Fibroblast of gingiva (primary cell): ENCODE results near the gene VPS33A.

Experiments
- DNase-seq: peaks from one replicate; pipeline ENCODE4 v3.0.0-alpha.2; 2011; ENCODE audit warnings: low read depth

The VPS33A gene

DNA sequence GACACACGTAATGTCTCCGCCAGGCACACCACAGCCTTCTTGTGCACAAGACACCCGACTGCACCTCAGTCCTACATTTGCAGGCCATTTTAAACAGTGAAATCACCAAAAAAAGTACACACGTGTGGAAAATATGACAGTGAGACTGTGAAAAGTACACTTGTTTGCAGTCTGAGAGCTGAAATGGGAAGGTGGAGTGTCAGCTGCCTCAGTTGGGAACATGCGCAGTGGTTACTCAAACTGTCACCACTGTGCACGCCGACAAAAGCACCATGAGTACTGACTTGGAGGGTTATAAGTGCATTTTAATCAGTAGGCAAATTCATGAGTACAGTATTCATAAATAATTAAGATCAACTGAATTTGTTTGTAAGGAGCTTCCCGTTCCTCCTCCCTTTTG is 15.8 kb downstream of the VPS33A start:
- DNase-seq: no peak

DNA sequence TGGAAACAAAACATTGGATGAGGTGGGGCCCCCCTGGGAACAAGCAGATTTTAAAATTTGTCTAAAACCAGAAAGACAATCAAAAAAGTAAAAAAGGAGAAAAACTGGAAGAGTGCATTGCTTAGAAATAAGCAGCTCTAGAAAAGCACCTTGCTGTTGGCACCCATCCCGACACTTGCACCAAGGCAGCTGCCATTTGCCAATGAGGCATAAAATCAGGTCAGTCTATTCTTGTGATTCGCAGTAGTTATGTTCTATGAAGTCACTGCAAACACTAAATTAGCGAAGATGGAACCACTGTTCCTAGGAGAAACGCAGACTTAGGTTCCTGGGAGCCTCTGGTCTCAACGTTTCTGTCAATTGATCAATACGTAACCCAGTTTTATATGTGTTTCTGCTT is 16.2 kb downstream of the VPS33A start:
- DNase-seq: no peak

DNA sequence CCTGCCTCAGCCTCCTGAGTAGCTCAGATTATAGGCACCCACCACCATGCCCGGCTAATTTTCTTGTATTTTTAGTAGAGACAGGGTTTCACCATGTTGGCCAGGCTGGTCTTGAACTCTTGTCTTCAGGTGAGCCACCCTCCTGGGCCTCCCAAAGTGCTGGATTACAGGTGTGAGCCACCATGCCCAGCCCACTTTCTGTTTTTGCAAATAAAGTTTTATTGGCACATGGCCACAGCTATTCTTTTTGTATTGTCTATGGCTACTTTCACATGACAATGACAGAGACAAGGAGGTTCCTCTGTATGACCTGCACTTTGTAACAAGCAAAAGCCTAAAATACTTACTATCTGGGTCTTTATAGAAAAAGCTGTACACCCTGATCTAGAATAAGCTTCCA is 20.7 kb downstream of the VPS33A start:
- DNase-seq: no peak

DNA sequence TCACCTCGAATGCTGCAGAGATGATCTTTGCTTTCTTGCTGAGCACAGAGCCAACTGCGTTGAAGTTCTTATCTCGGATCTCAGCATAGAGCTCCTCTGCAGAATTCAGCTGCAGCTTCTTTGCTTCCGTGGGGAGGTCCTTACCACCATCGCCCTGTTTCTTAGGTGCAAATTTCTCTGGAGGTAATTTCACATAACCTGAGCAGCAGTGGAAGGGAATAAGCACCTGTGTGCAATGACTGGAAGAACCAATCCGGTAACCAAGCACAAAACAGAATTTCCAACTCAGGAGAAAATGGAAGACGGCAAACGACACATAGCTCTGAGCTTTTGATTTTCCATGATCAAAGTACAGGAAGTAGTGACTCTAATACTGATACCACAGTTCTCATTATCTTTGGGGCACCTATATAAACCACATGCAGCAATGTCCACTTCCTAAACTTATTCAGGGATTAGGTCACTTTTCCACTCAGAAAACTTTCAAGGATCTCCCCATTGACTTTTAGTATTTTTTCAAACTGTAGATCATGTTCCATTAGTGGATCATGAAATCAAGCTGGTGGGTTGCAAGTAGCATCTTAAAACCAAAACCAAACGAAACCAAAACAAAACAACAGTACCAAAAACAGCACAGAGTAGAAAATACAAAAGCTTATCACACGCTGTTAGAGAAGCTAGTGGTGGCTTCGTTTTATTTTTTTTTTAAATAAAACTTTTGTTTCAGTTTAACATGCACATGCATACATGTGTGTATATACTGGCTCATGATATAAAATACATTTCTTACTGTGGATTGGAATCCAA is 21.5 kb downstream of the VPS33A start:
- DNase-seq: no peak

DNA sequence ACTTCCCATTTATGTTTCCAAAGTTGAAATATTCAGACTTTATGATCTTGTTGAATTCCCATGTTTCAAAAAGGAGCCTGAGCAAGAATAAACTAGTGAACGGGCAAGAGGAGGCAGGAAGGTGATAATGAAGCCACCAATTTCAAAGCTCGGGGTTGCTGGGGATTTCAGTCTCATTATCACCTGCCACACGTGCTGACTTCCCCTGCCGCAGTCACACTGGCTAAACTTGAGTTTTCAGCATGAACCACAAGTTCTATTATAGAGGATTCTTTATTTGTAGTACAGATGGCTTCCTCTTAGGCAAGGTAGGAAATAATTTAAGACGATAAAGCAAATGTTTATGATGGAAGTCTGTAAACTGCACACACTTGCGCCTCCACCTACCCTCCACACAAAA is 22.3 kb downstream of the VPS33A start:
- DNase-seq: no peak

DNA sequence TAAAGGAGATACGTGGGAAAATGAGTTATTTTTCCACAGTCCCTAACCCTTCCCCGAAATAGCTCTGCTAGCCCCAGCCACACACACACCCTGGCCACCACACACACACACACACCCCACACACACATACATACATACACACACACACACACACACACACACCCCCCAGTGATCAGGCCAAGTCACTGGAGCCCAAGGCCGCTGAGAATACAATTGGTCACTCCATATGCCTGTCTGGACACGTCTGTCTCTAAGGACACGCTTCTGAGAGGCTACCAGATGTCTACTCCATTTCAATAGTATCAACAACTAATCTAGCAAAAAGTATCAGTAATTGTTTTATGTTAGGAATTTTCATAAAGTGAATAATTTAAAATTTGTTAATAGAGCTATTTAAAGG is 27.4 kb downstream of the VPS33A start:
- DNase-seq: no peak

DNA sequence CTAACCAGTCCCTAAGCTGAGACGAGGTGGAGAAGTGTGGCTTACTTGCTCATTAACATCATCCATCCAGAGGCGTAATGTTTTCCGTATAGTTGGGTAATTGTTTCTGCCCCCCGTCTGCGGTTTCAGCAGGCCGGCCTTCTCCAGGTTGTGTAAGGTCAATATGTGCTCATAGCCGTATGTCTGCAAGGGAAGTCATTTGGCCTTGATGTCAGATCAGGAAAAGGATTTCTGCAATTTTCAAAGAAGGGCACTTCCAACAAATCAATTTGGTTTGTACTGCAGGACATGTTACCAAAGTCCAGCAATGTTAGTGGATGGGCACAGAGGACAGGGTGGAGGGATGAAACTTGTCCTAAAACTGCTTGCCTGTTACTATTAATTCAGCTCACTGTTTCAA is 30.6 kb downstream of the VPS33A start:
- no peak for DNase-seq

DNA sequence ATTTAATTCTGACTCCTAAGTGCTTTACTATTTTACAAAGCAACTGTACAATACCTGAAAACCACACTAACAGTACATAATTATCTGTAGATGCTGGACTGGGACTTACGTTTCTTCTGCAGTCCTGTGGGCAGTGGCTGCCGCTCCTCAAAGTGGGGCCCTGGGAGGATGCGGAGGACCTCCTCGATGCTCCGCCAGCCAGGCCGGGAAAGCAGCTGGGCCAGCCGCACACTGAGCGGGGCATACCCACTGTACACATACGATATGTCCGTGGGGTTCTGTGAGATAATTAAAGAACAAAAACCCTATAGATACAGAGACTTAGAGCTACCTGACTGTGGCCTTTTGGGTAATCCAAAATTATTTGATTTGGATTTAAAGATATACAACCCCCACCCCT is 33.6 kb downstream of the VPS33A start:
- DNase-seq: no peak

DNA sequence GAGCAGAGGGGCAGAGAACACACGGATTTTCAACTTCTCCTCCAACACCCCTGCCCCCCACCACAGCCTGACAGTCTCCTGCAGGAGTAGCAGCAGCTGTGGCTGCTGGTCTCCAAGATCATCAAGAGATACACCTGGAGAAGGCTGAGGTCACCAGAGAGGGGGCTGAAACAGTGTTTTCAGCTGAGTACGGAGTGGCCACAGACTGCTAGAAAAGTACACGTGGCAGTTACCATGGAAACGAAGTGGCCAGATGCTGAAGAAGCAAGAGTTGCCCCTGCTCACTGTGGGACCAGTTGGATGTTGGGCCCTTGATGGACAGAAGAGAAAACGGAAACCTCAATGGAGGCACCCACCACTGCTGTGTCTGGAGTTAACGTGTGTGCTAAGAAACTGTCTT is 35.5 kb downstream of the VPS33A start:
- DNase-seq: no peak

DNA sequence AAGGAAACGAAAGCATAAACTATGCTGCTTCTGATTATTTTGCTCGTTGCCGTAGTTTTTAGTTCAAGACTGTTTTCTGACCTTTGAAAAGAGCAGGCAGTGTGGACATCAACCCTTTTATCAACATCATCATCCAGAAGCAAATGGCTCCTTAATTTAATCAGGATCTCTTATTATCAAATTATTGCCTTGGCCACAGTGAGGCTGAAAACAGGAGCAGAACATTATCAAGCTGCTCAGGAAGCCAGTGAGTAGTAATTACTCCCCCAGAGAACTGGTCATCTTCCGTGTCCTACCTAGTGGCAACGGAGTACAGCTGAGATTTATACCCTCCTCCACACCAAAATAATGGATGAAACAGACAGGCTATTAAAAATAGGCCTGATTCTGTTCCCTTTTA is 38.2 kb downstream of the VPS33A start:
- DNase-seq: no peak

DNA sequence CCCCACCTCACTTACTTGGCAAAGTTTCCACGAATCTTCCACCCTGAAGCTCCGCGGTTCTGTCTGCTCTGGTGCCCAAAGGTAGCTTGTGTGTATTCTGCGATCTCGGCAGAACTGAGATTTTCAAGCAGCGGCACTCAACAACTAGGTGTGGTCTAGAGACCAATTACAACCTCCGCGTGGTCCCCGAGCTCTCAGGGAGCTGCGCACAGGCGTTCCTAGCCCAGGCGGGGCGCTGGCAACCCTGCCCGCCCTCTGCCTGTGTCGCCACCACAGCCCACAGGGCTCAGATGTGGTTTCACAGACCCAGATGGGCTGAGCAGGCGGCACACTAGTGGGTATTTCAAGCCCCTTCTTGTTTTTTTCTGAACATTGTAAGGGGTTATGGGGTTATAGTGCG is 39.0 kb downstream of the VPS33A start:
- no peak for DNase-seq

DNA sequence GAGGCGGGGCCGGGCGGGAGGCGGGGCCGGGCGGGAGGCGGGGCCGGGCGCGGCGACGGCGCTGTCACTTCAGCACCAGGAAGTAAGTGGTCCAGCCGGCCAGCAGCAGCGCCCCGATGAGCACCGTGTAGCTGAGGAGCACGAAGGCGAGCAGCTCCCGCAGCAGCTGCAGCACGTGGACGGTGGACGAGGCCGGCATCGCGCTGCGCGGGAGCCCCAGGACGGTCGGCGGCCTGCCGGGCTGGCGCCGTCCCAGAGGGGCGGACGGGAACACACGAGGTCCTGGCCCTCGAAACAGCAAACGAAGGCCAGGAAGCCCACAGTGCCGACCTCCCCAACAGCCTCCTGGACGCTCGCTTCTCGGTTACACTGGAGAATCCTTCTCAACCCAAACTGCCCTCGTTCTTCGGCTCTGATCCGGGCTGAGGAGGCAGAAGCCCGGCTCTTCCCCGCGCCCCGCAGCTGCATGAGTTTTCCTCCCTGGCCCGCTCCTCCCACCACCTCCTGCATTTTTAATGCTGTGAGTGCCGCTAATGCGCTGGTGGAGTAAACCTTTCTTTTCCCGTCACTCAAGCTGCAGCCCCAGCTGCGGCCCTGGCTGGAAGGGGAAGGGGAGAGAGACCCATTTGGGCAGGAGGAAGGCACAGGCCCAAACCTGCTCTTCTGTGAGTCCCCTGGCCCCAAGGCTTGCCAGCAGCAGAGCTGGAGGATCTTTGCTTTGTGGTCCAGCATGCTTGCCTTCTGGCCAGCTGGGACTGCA is 39.7 kb downstream of the VPS33A start:
- no peak for DNase-seq

DNA sequence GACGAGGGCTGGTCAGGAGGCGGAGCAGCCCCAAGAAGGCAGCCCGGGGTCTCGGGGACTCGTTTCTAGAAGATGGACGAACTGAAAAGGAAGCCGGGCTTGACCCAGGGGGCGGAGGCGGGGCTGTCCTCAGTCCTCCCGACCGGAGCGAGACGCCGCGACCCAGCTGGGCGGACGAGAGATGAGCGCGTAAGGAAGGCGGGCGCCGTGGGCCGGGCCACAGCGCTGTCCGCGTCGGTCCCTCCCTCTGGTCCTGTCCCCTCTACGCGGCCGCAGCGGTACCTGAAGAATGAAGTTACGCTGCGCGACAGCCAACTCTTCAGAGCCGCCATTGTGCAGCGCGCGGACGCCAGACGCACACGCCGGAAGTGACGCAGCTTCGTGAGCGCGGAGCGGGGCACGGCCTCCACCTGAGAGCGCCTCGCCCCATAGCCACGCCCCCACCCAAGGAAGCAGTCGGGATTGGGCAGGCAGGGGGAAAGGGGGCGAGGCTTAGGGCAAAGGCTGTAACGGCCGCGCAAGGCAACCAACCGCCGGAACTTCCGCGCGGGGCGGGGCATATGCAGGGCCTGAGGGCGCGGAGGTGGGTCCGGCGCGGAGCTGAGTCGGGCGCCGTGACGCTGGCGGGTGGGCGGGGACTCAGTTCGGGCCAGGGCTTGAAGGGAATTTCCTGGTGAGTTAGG is 40.5 kb downstream of the VPS33A start, which contains the start of gene DIABLO:
Gene DIABLO (minus strand): TSS at position 370 of the 683 bp plus-strand sequence. CDS start 38 bp downstream, at position 332.
- peak; percentile 100 for DNase-seq

DNA sequence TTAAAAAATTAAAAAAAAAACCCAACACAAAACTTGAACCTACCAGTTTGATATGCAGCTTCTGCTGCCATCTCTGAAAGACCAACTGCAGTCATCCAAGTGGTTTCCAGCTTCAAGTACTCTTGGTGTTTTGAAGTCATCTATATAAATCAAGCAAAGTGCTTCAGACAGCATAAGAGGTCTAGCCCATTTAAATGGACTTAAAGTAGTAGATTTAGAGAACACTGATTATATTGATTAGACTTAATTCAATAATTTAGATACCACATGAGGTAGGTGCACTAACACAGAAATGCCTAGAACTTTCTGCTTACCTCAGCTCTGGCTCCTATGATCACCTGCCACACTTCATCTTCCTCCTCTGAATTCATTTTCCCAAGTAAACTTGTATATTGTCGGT is 49.8 kb downstream of the VPS33A start:
- no peak for DNase-seq

DNA sequence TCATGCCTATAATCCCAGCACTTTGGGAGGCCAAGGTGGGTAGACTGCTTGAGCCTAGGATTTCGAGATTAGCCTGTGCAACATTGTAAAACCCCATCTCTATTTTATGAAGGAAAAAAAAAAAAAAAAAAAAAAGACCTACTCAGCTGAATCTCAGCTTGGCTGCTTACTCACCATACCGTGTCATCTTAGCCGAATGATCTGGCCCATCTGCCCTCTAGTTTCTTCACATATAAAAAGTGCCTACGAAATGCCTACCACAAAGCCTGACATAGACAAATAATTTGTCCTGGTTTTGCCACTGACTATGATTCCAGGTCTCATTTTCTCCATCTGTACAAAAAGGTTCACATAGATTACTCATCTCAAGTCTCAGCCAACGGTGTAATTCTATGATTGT is 50.5 kb downstream of the VPS33A start:
- DNase-seq: no peak

DNA sequence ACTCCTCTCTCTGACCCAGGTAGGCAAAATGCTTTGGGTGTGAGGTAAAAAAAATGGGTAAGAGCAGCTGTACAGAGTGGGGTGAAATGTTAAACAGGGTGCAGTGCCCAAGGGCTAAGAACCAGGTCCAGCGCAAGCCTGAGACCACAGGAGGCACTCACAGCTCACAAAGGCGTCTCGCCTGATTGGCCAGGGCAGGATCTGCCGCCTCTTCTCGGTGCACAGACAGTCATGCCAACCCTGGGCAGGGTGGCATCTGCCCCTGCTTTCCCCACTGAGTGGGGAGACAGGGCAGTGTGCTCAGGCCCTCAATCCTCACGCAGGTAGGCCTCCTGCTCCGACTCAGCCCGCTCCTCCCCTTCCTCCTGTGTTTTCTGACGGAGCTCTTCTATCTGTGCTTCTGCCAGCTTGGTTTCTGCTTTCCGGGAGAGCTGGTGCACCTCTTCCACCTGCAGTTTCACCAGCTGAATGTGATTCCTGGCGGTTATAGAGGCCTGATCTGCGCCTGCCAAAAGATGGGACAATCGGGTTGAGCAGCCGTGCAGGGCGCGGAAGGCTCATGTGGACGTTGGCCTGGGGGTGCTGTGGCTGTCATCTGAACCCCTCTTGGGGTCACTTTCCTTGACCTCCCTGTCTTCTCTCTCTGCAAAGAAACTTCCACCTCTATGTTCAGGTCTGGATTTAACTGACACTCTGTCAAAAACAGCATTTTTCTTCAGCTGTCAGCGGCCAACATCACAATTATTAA is 58.0 kb downstream of the VPS33A start:
- DNase-seq: no peak

DNA sequence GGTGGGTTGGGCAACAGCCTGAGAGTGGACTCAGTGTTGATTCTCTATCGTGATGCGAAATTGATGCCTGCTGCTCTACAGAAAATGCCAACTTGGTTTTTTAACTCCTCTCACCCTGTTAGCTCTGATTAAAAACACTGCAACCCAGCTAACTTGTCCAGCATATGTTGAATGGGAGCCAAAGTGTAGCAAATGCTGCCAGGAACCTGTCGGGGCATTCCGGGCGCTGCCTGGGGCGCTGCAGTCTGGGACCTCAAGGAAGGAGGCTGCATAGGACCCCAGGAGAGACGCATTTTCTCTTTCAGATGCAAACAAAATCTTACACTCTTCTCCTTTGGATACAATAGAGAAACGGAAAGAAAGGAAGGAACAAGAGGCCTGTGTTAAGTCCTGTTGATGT is 58.9 kb downstream of the VPS33A start:
- no peak for DNase-seq

DNA sequence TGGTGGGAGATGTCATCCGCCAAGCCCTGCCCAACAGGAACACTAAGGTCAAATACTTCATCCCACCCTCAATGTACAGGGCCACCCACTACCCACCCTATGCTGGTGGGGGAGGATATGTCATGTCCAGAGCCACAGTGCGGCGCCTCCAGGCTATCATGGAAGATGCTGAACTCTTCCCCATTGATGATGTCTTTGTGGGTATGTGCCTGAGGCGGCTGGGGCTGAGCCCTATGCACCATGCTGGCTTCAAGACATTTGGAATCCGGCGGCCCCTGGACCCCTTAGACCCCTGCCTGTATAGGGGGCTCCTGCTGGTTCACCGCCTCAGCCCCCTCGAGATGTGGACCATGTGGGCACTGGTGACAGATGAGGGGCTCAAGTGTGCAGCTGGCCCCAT is 59.3 kb downstream of the VPS33A start:
- no peak for DNase-seq

DNA sequence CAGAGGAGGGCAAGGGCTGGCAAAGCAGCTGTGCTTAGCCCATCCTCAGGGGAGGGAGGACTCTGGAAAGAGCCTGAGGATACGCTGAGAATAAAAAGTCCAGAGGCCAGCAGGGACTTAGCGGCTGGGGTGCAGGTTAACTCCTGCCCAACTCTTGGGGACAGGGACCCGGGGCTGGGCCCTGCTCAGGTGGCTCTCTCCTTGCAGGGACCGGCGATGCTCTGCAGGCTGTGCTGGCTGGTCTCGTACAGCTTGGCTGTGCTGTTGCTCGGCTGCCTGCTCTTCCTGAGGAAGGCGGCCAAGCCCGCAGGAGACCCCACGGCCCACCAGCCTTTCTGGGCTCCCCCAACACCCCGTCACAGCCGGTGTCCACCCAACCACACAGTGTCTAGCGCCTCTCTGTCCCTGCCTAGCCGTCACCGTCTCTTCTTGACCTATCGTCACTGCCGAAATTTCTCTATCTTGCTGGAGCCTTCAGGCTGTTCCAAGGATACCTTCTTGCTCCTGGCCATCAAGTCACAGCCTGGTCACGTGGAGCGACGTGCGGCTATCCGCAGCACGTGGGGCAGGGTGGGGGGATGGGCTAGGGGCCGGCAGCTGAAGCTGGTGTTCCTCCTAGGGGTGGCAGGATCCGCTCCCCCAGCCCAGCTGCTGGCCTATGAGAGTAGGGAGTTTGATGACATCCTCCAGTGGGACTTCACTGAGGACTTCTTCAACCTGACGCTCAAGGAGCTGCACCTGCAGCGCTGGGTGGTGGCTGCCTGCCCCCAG is 60.0 kb downstream of the VPS33A start:
- DNase-seq: no peak

DNA sequence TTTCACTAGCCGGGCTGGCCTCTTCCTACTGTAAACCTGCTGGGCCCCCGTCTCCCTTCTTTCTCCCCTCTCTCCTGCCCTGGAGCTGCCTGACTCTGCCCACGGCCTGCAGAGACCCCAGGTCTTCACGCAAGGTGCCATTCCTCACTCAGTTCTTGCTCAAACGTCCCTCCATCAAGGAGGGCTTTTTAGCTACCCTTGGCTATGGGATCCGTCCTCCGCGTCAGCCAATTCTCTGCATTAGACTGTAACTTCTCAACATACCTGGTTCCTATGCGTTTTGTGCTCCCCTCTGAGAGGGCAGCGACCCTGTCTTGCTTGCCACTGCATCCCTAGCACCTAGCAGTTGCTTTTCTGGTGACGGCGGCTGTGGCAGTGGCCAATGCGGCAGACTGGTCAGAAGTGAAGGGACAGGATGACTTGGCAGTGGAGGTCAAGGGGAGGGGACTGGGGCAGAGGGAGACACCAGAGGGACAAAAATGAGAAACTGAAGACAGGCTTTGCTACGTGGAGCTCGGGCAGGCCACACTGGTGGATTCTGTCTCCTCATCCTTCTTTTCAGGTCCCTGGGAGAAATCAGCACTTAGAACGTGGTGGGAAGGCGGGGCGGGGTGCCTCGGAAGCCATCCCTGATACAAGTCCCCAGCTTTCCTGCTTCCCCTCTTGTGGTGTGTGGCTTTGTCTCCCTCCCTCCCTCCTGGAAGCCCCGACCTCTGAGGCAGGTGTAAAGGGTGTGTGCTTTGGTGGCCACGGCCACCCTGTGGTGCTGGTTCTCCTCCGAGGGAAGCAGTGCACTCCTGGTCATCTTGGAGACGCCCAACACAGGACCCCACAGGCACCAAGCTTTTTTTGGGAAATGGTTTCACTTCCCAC is 61.0 kb downstream of the VPS33A start:
- DNase-seq: no peak
